Measurements from ENCODE around the gene ERH.

GRCh38 chr14:69373104-69373503 lies 25.0 kb downstream of the ERH start:
- TF ChIP-seq CTCF (IDR thresholded peaks at IDR 0.05) (no peak), POLR2AphosphoS5 (IDR thresholded peaks at IDR 0.05) (no peak), POLR2A (IDR thresholded peaks at IDR 0.05) (no peak)
